ENCODE measurements around the gene PEAK1. TPM values are rescaled to one million over a fixed set of nuclear protein-coding genes. Genes with fewer than 3 reads are reported as not detected.

Gene PEAK1
- total RNA-seq, 1 experiment from 2014 or later = 21.2 TPM

DNA sequence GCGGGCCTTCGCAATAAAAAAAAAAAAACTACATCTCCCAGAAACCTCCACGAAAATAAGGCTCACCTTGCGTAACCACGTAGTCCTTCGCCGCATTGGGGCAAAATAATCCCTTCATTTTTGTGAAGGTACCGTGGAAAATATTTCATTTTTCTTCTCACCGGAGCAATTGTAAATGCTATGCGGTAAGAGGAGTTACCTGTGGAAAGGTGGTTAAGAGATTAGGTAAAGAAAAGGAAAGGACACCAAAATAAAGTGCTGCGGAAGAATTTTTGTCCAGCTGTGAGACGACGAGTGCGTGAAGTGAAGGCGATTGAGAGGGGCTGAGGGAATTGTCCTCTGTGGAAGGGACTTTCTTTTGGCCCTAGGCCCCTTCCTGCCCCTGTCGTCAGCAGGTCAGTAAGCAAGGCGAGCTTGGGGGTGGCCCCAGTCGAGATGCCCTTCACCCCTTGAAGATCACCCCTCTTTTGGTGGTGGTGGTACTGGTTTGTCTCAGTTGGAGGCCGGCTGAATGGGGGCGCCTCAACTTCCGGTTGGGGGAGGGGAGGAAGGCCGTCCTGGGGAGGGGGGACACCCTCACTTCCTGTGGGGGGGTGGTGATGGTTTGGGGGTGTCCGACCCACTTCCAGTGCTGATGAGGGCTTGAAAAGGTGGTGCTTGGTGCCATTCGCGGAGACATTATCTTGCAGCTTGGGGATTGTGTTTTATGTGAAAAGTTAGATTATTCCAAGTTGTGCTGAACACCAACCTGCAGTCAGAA is 886 bp upstream of the PEAK1 start, which contains the start of gene HMG20A:
TSS of gene HMG20A (plus strand) at position 279 of the 760 bp plus-strand sequence. CDS start 37,520 bp downstream, outside the sequence.
- H3K79me2 ChIP-seq (ENCODE audit: insufficient read depth, low read length) = peaks cover 17% of the 10 kb centered on the region; the same call in 1 of the 2 replicates
- no peak within 1 kb of the TSS for H2BK20ac ChIP-seq (ENCODE audit: low read depth, low read length, poor library complexity, severe bottlenecking)
- no peak within 1 kb of the TSS for H2BK12ac ChIP-seq (ENCODE audit: insufficient read length, low read depth, low read length)
- peak within 1 kb of the TSS; percentile 94 for H3K4me2 ChIP-seq (ENCODE audit: insufficient read depth, insufficient read length, low read length)
- H3K9ac ChIP-seq (ENCODE audit: extremely low read depth, insufficient read length, low read length) = peak within 1 kb of the TSS; percentile 91
- H3K4me1 Mint-ChIP-seq = peaks cover 29 to 39% of the 10 kb centered on the region in 2 experiments
- H4K91ac ChIP-seq (ENCODE audit: insufficient read length, low read depth, low read length) = no peak within 1 kb of the TSS
- H3K14ac ChIP-seq (ENCODE audit: insufficient read depth, low read length) = peak within 1 kb of the TSS; percentile 95
- H4K5ac ChIP-seq (ENCODE audit: insufficient read length, low read depth, low read length) = no peak within 1 kb of the TSS
- no peak within 1 kb of the TSS for H3T11ph ChIP-seq (ENCODE audit: low read length)
- H3K23me2 ChIP-seq (ENCODE audit: insufficient read length, low read depth, low read length, poor library complexity, severe bottlenecking) = peaks cover 10% of the 10 kb centered on the region
- no peak within 1 kb of the TSS for H2BK120ac ChIP-seq (ENCODE audit: low read depth, low read length, poor library complexity, severe bottlenecking)
- no peak within 1 kb of the TSS for H2BK5ac ChIP-seq (ENCODE audit: insufficient read length, low read length)
- no peak within 1 kb of the TSS for H2AK5ac ChIP-seq (ENCODE audit: insufficient read length, low read length)
- H3K56ac ChIP-seq (ENCODE audit: insufficient read length, low read depth, low read length) = peak within 1 kb of the TSS; percentile 26
- peak within 1 kb of the TSS; percentile 96 for H2AFZ ChIP-seq (ENCODE audit: low read length)
- H3K18ac ChIP-seq (ENCODE audit: insufficient read length, low read depth, low read length) = peak within 1 kb of the TSS; percentile 96
- H3K27me3 ChIP-seq (ENCODE audit: insufficient read depth, low read length) = no peaks in the 10 kb centered on the region
- peak within 1 kb of the TSS; percentile 98 to 99 (median 99) for H3K27ac Mint-ChIP-seq
- H3K4ac ChIP-seq (ENCODE audit: low read depth, low read length) = no peak within 1 kb of the TSS
- peak; percentile 61 for DNase-seq
- H4K8ac ChIP-seq (replicated peaks; ENCODE audit: insufficient read length, low read depth, low read length) = no peak within 1 kb of the TSS
- H3K9me3 Mint-ChIP-seq = peaks cover 0 to 3% of the 10 kb centered on the region in 2 experiments; a peak in 1 of 5 replicates
- H2BK15ac ChIP-seq (ENCODE audit: low read depth, low read length) = no peak within 1 kb of the TSS
- H3K79me1 ChIP-seq (ENCODE audit: insufficient read depth, low read depth, low read length, poor library complexity, severe bottlenecking) = peaks cover 3% of the 10 kb centered on the region
- H3K36me3 Mint-ChIP-seq (ENCODE audit: insufficient read depth in 1 of 3, low read depth in 3 of 3) = 0 out of 7 replicates have a peak, but pooled peaks cover 0 to 3% (median 0%) of the 10 kb centered on the region in 3 experiments
- TF ChIP-seq, protein P1, sequence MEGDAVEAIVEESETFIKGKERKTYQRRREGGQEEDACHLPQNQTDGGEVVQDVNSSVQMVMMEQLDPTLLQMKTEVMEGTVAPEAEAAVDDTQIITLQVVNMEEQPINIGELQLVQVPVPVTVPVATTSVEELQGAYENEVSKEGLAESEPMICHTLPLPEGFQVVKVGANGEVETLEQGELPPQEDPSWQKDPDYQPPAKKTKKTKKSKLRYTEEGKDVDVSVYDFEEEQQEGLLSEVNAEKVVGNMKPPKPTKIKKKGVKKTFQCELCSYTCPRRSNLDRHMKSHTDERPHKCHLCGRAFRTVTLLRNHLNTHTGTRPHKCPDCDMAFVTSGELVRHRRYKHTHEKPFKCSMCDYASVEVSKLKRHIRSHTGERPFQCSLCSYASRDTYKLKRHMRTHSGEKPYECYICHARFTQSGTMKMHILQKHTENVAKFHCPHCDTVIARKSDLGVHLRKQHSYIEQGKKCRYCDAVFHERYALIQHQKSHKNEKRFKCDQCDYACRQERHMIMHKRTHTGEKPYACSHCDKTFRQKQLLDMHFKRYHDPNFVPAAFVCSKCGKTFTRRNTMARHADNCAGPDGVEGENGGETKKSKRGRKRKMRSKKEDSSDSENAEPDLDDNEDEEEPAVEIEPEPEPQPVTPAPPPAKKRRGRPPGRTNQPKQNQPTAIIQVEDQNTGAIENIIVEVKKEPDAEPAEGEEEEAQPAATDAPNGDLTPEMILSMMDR (conservative IDR thresholded peaks at IDR 0.05) = no peak
- no peaks in the 10 kb centered on the region for H3K9me3 ChIP-seq (ENCODE audit: control insufficient read depth, low read depth, low read length)
- no CpG with 5 or more reads among the region's 25 CpGs for WGBS (ENCODE audit: extremely low coverage, insufficient read length, low lambda C conversion rate)
- H3K27ac ChIP-seq (ENCODE audit: insufficient read length, low read depth, low read length) = no peak within 1 kb of the TSS
- peaks cover 18% of the 10 kb centered on the region for H3K27me3 Mint-ChIP-seq (ENCODE audit: low read depth)
- H3K23ac ChIP-seq (ENCODE audit: insufficient read length, low read depth, low read length) = no peak within 1 kb of the TSS
- H3K4me3 Mint-ChIP-seq = peak within 1 kb of the TSS; percentile 87 to 92
- H3K4me1 ChIP-seq (ENCODE audit: insufficient read depth, low read length) = peaks cover 12% of the 10 kb centered on the region; the same call in 1 of the 2 replicates
- H4K20me1 ChIP-seq (ENCODE audit: control insufficient read depth, insufficient read depth, insufficient read length) = no peaks in the 10 kb centered on the region

Measured in H9 (cell line).